Neural progenitor cell (in vitro differentiated cells): ENCODE measurements around the gene NPEPL1.

Experiments used
- CTCF ChIP-seq: fragments of 200-600 bp; sonication (generic); IDR thresholded peaks from 2 replicates; pipeline ENCODE4 v1.5.1; 2017; ENCODE audit warnings: antibody characterized with exemption, mild to moderate bottlenecking
- EZH2phosphoT487 ChIP-seq: fragments of 200-600 bp; sonication (generic); IDR thresholded peaks from 2 replicates; pipeline ENCODE4 v1.6.1; 2017; ENCODE audit warnings: antibody characterized with exemption

DNA sequence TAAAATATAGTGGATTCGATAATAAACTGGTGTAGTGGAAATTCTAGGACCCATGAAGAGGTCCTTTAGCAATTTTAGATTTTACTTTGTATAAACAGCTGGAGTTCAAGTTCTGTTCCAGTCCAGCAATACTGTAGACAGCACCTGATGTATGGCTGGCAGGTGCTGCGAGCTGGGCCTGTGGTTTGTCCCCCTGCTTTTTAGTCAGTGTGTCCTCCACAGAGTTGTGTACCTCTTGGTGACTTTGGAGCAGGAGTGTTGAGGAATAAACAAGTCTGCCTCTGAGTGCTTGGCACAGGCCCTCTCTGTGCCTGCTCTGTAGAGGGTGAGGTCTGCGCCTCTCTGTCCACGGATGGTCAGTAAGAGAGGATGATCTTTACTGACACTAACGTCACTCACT, 27.7 kb upstream of the NPEPL1 start:
- TF ChIP-seq CTCF (no peak), EZH2phosphoT487 (no peak)
